ENCODE results near the gene KIT.

- TF ChIP-seq CTCF (IDR thresholded peaks at IDR 0.05) (no peak), REST (IDR thresholded peaks at IDR 0.05; ENCODE audit: insufficient read depth in 1 of 2, low read depth in 2 of 2, low read length in 1 of 2) (no peak), TCF7L2 (IDR thresholded peaks at IDR 0.05; ENCODE audit: low read depth, low read length) (no peak)
These were observed 74.2 kb downstream of the KIT start for GRCh38 chr4:54731976-54732375.
